Measurements from ENCODE around the gene BCAS1. TPM values are rescaled to one million over a fixed set of nuclear protein-coding genes. Genes with fewer than 3 reads are reported as not detected.

Gene BCAS1
- total RNA-seq, 1 experiment from 2014 or later: 3.1 TPM

DNA sequence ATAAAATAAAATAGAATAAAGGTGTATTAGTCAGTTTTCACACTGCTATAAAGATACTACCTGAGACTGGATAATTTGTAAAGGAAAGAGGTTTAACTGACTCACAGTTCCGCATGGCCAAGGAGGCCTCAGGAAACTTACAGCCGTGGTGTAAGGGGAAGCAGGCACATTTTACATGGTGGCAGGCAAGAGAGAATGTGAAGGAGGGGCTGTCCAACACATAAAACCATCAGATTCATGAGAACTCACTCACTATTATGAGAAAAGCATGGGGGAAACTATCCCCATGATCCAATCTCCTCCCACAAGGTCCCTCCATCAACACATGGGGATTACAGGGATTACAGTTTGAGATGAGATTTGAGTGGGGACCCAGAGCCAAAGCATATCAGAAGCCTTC lies 41.1 kb upstream of the BCAS1 start:
- H3K27me3 ChIP-seq (ENCODE audit: control insufficient read depth, insufficient read depth, low read length): no peaks in the 10 kb centered on the region
- no peak overlapping the region for H3K4me3 ChIP-seq (ENCODE audit: low read depth in 2 of 2, low read length in 2 of 2)
- H3K9me3 ChIP-seq (ENCODE audit: control insufficient read depth, insufficient read depth, low read depth, low read length): no peaks in the 10 kb centered on the region
- TF ChIP-seq CTCF (IDR thresholded peaks at IDR 0.05): no peak
- TF ChIP-seq TCF7L2 (IDR thresholded peaks at IDR 0.05; ENCODE audit: low read depth, low read length): no peak
- TF ChIP-seq, protein P1, sequence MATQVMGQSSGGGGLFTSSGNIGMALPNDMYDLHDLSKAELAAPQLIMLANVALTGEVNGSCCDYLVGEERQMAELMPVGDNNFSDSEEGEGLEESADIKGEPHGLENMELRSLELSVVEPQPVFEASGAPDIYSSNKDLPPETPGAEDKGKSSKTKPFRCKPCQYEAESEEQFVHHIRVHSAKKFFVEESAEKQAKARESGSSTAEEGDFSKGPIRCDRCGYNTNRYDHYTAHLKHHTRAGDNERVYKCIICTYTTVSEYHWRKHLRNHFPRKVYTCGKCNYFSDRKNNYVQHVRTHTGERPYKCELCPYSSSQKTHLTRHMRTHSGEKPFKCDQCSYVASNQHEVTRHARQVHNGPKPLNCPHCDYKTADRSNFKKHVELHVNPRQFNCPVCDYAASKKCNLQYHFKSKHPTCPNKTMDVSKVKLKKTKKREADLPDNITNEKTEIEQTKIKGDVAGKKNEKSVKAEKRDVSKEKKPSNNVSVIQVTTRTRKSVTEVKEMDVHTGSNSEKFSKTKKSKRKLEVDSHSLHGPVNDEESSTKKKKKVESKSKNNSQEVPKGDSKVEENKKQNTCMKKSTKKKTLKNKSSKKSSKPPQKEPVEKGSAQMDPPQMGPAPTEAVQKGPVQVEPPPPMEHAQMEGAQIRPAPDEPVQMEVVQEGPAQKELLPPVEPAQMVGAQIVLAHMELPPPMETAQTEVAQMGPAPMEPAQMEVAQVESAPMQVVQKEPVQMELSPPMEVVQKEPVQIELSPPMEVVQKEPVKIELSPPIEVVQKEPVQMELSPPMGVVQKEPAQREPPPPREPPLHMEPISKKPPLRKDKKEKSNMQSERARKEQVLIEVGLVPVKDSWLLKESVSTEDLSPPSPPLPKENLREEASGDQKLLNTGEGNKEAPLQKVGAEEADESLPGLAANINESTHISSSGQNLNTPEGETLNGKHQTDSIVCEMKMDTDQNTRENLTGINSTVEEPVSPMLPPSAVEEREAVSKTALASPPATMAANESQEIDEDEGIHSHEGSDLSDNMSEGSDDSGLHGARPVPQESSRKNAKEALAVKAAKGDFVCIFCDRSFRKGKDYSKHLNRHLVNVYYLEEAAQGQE (IDR thresholded peaks at IDR 0.05; ENCODE audit: insufficient read depth in 1 of 2, low read depth in 2 of 2, low read length in 1 of 2): no peak
- no peak for TF ChIP-seq POLR2AphosphoS5 (IDR thresholded peaks at IDR 0.05; ENCODE audit: low read depth, low read length)
- no peak for TF ChIP-seq SIN3A (IDR thresholded peaks at IDR 0.05; ENCODE audit: borderline replicate concordance, insufficient read depth, low read depth, low read length)
- H3K36me3 ChIP-seq (ENCODE audit: control insufficient read depth, insufficient read depth, low read length): no peaks in the 10 kb centered on the region
- in situ Hi-C loops (cut with HindIII; ENCODE audit: low pct_unique_long_range_greater_than_20kb, low sequenced_read_pairs): no loop called here
- ChIA-PET CTCF (no interaction called here), POLR2A (no interaction called here)
- ATAC-seq (no peak), DNase-seq (ENCODE audit: low read depth, low spot score) (no peak)
- H3K27ac ChIP-seq (ENCODE audit: low read length): no peak overlapping the region
- BruUV-seq (replicated peaks): no TSS peak
- H3K4me1 ChIP-seq (ENCODE audit: control insufficient read depth, insufficient read depth, low read length): 0 out of 2 replicates have a peak, but pooled peaks cover 2% of the 10 kb centered on the region
- intact Hi-C loops (cut with micrococcal nuclease; ENCODE audit: unreplicated experiment): no loop called here

DNA sequence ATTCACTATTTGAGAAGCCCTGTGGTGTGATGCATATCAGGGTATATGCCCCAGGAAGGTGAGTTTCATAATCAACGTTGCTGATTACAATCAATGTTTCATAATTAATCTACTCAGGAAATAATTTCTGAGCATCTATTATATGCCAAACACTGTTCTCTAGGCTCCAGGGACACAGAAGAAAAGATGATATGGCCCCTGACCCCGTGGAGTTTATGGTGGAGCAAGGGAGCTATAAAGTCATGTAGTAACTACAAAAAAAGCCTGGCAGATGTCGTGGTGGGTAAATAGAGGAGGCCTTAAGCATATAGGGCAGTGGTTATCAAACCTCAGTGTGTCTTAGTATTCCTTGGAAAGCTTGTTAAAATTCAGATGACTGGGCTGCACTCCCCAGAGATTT lies 40.1 kb upstream of the BCAS1 start:
- H3K4me3 ChIP-seq (ENCODE audit: low read depth in 2 of 2, low read length in 2 of 2): no peak overlapping the region
- no peaks in the 10 kb centered on the region for H3K27me3 ChIP-seq (ENCODE audit: control insufficient read depth, insufficient read depth, low read length)
- POLR2A ChIA-PET: no interaction called here
- DNase-seq (ENCODE audit: low read depth, low spot score): no peak
- BruUV-seq (replicated peaks): no TSS peak
- intact Hi-C loops (cut with micrococcal nuclease; ENCODE audit: unreplicated experiment): no loop called here
- no peak overlapping the region for H3K27ac ChIP-seq (ENCODE audit: low read length)
- CTCF ChIA-PET: no interaction called here
- ATAC-seq: no peak
- H3K9me3 ChIP-seq (ENCODE audit: control insufficient read depth, insufficient read depth, low read depth, low read length): no peaks in the 10 kb centered on the region
- no peaks in the 10 kb centered on the region for H3K36me3 ChIP-seq (ENCODE audit: control insufficient read depth, insufficient read depth, low read length)
- H3K4me1 ChIP-seq (ENCODE audit: control insufficient read depth, insufficient read depth, low read length): 0 out of 2 replicates have a peak, but pooled peaks cover under 1% of the 10 kb centered on the region
- in situ Hi-C loops (cut with HindIII; ENCODE audit: low pct_unique_long_range_greater_than_20kb, low sequenced_read_pairs): no loop called here
- no peak for TF ChIP-seq SIN3A (IDR thresholded peaks at IDR 0.05; ENCODE audit: borderline replicate concordance, insufficient read depth, low read depth, low read length)
- no peak for TF ChIP-seq CTCF (IDR thresholded peaks at IDR 0.05)
- no peak for TF ChIP-seq POLR2AphosphoS5 (IDR thresholded peaks at IDR 0.05; ENCODE audit: low read depth, low read length)
- no peak for TF ChIP-seq TCF7L2 (IDR thresholded peaks at IDR 0.05; ENCODE audit: low read depth, low read length)
- TF ChIP-seq, protein P1 (IDR thresholded peaks at IDR 0.05; ENCODE audit: insufficient read depth in 1 of 2, low read depth in 2 of 2, low read length in 1 of 2): no peak

All from Panc1 (cell line).